ENCODE measurements around the gene BTBD9.
A peak's percentile ranks its signal among the peaks of the same experiment; 100 is the strongest.
"Not testable (repeated sequence)": the region's sequence is repeated elsewhere in the genome, so short reads cannot be mapped to it uniquely, and the experiment has no call there.

BTBD9 gene

GRCh38 chr6:38649744-38650143, 10.0 kb upstream of the BTBD9 start:
- no peak for DNase-seq (ENCODE audit: low spot score)

GRCh38 chr6:38648629-38649028, 8.9 kb upstream of the BTBD9 start:
- DNase-seq (ENCODE audit: low spot score) = no peak

GRCh38 chr6:38646166-38646878, 6.6 kb upstream of the BTBD9 start:
- no peak for DNase-seq (ENCODE audit: low spot score)

- no peak for DNase-seq (ENCODE audit: low spot score)
Measured at GRCh38 chr6:38644951-38645350, 5.2 kb upstream of the BTBD9 start.

GRCh38 chr6:38640216-38640909, 634 bp upstream of the BTBD9 start:
- no peak for DNase-seq (ENCODE audit: low spot score)

- peak; percentile 59 for DNase-seq (ENCODE audit: low spot score)
Measured at GRCh38 chr6:38638941-38639497, 710 bp downstream of the BTBD9 start.

GRCh38 chr6:38637756-38638155, 2.0 kb downstream of the BTBD9 start:
- DNase-seq (ENCODE audit: low spot score) = no peak

GRCh38 chr6:38636027-38636426, 3.7 kb downstream of the BTBD9 start:
- DNase-seq (ENCODE audit: low spot score) = no peak

- DNase-seq (ENCODE audit: low spot score) = no peak
Measured at GRCh38 chr6:38634518-38634917, 5.2 kb downstream of the BTBD9 start.

- DNase-seq (ENCODE audit: low spot score) = no peak
Measured at GRCh38 chr6:38632490-38632889, 7.2 kb downstream of the BTBD9 start.

- DNase-seq (ENCODE audit: low spot score) = no peak
Measured at GRCh38 chr6:38631186-38631783, 8.4 kb downstream of the BTBD9 start.

GRCh38 chr6:38625217-38625616, 14.5 kb downstream of the BTBD9 start:
- no peak for DNase-seq (ENCODE audit: low spot score)

GRCh38 chr6:38619342-38619741, 20.4 kb downstream of the BTBD9 start:
- DNase-seq (ENCODE audit: low spot score) = not testable (repeated sequence)

GRCh38 chr6:38618301-38618700, 21.4 kb downstream of the BTBD9 start:
- DNase-seq (ENCODE audit: low spot score) = not testable (repeated sequence)

- no peak for DNase-seq (ENCODE audit: low spot score)
Measured at GRCh38 chr6:38617856-38618255, 21.9 kb downstream of the BTBD9 start.

- no peak for DNase-seq (ENCODE audit: low spot score)
Measured at GRCh38 chr6:38612143-38612965, 27.4 kb downstream of the BTBD9 start.

GRCh38 chr6:38610050-38610625, 29.6 kb downstream of the BTBD9 start:
- DNase-seq (ENCODE audit: low spot score) = no peak

- DNase-seq (ENCODE audit: low spot score) = no peak
Measured at GRCh38 chr6:38604700-38605099, 35.0 kb downstream of the BTBD9 start.

GRCh38 chr6:38603966-38604365, 35.8 kb downstream of the BTBD9 start:
- no peak for DNase-seq (ENCODE audit: low spot score)

- no peak for DNase-seq (ENCODE audit: low spot score)
Measured at GRCh38 chr6:38603496-38603895, 36.2 kb downstream of the BTBD9 start.

GRCh38 chr6:38599966-38600550, 39.7 kb downstream of the BTBD9 start:
- DNase-seq (ENCODE audit: low spot score) = no peak

Measured in NAMALWA (cell line).